HG02943 (cell line): ENCODE data around the gene SDK1.
"Not testable (repeated sequence)": the region's sequence is repeated elsewhere in the genome, so short reads cannot be mapped to it uniquely, and the experiment has no call there.

Experiments used
- ATAC-seq: cut with Tn5 transposase; IDR thresholded peaks from one replicate; pipeline ENCODE4 v1.9.1; 2021; ENCODE audit warnings: mild to moderate bottlenecking, low read depth, moderate library complexity; ENCODE audit not compliant: unreplicated experiment

The SDK1 gene

GRCh38 chr7:3960942-3961341 lies 659.9 kb downstream of the SDK1 start:
- no peak for ATAC-seq

GRCh38 chr7:3961857-3962503 lies 660.9 kb downstream of the SDK1 start:
- ATAC-seq, result no peak

GRCh38 chr7:3963768-3964167 lies 662.7 kb downstream of the SDK1 start:
- not testable (repeated sequence) for ATAC-seq

- no peak for ATAC-seq
Measured at GRCh38 chr7:3964980-3965606, 664.0 kb downstream of the SDK1 start.

- no peak for ATAC-seq
Measured at GRCh38 chr7:3965794-3966395, 664.8 kb downstream of the SDK1 start.

- no peak for ATAC-seq
Measured at GRCh38 chr7:3968234-3968633, 667.2 kb downstream of the SDK1 start.

GRCh38 chr7:3969286-3969685 lies 668.2 kb downstream of the SDK1 start:
- no peak for ATAC-seq

- no peak for ATAC-seq
Measured at GRCh38 chr7:3971323-3971722, 670.3 kb downstream of the SDK1 start.

GRCh38 chr7:3973264-3973663 lies 672.2 kb downstream of the SDK1 start:
- no peak for ATAC-seq

GRCh38 chr7:3974329-3974728 lies 673.3 kb downstream of the SDK1 start:
- ATAC-seq, result no peak

GRCh38 chr7:3975371-3975770 lies 674.3 kb downstream of the SDK1 start:
- ATAC-seq, result no peak

GRCh38 chr7:3977391-3977790 lies 676.3 kb downstream of the SDK1 start:
- ATAC-seq, result no peak

- no peak for ATAC-seq
Measured at GRCh38 chr7:3978839-3979238, 677.8 kb downstream of the SDK1 start.

GRCh38 chr7:3979611-3980299 lies 678.7 kb downstream of the SDK1 start:
- no peak for ATAC-seq

- no peak for ATAC-seq
Measured at GRCh38 chr7:3980300-3980643, 679.2 kb downstream of the SDK1 start.

- no peak for ATAC-seq
Measured at GRCh38 chr7:3981281-3981680, 680.2 kb downstream of the SDK1 start.

- no peak for ATAC-seq
Measured at GRCh38 chr7:3984456-3984855, 683.4 kb downstream of the SDK1 start.

- no peak for ATAC-seq
Measured at GRCh38 chr7:3986927-3987326, 685.9 kb downstream of the SDK1 start.

- ATAC-seq, result no peak
Measured at GRCh38 chr7:3987426-3987927, 686.4 kb downstream of the SDK1 start.

- no peak for ATAC-seq
Measured at GRCh38 chr7:3989723-3990122, 688.7 kb downstream of the SDK1 start.

GRCh38 chr7:3991731-3992231 lies 690.7 kb downstream of the SDK1 start:
- ATAC-seq, result no peak
